HG02798 (cell line): ENCODE results near the gene TCIRG1.

Source experiments
- ATAC-seq: cut with Tn5 transposase; IDR thresholded peaks from one replicate; pipeline ENCODE4 v1.9.1; 2021; ENCODE audit warnings: mild to moderate bottlenecking; ENCODE audit not compliant: unreplicated experiment, poor library complexity

TCIRG1 gene

DNA sequence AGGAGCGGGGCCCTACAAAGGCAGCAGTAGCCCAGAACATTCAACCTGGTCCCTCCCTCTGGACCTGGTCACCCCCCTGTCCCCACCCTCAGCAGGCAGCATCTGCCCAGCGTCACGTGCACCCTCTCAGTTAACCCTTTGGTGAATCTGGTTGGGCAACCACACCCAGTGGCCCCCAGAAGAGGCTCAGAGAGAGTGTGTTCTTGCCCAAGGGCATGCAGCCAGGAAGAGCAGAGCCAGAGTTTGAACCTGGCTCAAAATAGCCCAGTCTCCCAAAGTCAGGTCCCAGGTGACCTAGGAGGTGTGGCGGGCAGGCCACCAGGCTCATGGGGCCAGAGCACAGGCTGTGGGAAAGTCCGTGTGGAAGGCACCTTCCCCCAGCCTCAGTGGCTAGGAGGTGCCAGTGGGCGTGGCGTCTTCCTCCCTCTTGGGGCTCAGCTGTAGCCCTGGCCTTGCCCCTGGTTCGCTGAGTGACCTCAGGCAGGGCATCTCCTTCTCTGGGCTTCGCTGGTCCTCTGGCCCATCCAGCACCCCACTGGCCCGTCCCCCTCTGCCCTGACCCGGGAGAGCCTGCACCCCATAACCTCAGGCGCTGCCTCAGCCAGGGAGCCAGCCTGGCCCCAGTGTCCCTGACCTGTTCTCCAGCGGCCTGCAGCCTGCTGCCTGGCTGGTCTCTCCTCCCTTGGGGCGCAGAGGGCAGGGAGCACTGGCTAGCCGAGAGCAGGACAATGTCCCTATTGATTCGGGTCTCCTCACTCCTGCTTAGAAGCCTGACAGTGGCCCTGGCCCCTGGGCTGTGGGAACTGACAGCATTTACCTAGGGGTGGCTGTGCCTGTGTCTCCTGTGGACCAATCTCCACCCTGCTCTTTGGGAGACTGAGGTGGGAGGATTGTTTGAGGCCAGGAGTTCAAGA is 21.7 kb upstream of the TCIRG1 start:
- no peak for ATAC-seq

DNA sequence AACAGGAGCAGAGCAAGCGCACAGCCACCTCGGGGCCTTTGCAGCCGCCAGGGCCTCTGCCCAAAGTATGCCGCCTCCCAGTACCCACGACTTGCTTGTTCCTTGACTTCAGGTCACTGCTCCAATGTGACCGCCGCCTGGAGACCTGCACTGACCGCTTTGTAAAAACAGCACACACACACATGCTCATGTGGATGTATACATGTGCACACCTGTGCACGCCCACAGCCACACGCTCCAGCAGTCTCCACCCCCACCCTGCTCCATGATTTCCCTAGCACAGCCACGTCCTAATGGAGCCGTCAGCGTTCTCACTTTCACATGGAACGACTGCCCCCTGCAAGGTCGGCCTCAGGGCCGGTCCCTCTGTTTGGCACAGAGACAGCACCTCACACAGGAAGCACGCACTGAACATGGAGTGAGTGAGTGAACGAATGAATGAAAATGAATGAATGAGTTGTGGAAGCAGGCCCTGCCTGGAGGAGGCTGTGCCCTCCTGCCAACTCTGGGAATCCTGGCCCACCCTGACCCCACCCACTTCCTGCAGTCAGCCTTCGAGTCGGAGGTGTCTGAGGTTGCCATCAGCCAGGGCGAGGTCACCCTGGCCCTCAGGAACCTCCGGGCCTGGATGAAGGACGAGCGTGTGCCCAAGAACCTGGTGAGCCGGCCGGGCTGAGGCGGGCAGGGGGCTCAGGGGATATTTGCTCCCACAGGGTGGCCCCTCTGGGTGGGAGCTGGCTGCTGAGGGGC is 20.7 kb upstream of the TCIRG1 start:
- ATAC-seq: no peak

DNA sequence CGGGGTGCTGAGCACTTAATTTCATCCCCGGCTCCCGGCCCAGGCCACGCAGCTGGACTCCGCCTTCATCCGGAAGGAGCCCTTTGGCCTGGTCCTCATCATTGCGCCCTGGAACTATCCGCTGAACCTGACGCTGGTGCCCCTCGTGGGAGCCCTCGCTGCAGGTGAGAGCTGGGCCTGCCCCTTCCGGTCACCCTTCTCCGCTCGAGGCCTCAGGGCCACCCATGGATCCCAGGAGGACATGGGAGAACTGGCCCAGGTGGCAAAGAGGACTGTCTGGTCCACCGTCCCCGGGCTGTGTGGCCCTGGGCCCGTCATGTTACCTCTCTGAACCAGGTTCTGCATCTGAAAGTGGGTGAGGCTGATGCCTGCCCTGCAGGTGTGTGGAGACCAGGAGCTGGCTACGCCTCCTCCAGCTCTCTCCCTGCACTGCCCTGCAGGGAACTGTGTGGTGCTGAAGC is 20.1 kb upstream of the TCIRG1 start:
- no peak for ATAC-seq

DNA sequence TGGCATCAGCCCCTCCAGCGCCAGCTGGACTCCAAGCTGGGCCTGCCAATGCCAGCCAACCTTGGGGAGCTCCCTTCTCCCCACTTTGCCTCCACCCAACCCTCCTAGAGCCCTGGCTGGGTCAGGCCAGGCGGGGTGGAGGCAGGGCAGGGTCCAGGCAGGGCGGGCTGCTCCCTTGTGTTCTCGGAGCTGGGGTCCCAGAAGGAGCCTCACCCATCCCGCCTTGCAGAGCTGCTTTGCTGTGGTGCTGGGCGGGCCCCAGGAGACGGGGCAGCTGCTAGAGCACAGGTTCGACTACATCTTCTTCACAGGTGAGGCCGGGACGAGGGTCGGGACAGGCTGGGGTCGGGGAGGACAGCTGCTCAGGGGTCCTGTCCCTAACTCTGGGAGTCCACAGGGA is 19.3 kb upstream of the TCIRG1 start:
- ATAC-seq: no peak

DNA sequence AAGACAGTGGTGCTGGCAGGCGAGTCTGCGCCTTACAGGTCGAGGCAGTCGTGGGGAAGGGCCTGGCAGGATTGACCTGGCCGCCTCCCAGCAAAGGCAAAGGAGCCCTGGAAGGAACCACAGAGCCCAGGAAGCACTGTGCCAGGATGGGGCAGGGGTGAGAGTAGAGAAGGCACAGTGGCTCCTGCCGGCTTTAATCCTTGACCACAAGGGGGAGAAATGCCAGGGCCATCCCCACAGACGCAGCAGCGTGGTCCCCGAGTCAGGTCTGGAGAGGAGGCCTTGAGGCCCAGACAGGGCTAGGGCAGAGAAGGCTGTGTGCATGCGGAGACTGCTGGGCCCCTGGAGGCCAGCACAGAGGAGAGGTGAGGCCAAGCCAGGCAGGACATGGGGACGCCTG is 18.2 kb upstream of the TCIRG1 start:
- ATAC-seq: no peak

DNA sequence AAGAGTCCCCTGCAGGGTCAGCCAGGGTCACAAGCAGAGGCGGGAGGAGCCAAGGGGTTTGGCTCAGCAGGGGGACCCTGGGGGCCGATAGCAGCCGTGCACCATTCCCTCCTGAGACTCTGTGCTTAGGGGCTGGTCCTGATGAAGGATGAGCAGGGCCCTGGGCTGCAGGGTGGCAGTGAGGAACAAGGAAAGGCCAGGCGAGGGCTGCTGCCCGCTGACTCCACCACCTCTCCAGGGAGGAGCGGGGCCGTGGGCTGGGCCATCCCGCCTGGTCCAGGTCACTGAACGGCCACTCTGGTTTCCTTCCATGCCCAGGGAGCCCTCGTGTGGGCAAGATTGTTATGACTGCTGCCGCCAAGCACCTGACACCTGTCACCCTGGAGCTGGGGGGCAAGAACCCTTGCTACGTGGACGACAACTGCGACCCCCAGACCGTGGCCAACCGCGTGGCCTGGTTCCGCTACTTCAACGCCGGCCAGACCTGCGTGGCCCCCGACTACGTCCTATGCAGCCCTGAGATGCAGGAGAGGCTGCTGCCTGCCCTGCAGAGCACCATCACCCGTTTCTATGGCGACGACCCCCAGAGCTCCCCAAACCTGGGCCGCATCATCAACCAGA is 17.5 kb upstream of the TCIRG1 start:
- ATAC-seq: no peak

DNA sequence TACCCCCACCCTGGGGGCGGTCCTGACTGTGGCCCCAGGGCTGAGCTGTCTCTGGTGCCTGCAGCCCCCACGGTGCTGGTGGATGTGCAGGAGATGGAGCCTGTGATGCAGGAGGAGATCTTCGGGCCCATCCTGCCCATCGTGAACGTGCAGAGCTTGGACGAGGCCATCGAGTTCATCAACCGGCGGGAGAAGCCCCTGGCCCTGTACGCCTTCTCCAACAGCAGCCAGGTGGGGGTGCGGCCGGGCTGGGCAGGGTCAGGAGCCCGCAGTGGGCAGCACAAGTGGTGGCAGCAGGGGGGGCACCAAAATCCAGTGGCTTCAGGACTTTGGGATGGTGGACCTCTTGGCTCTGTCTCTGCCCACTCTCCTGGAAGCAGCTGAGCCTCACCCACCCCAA is 16.3 kb upstream of the TCIRG1 start:
- no peak for ATAC-seq

DNA sequence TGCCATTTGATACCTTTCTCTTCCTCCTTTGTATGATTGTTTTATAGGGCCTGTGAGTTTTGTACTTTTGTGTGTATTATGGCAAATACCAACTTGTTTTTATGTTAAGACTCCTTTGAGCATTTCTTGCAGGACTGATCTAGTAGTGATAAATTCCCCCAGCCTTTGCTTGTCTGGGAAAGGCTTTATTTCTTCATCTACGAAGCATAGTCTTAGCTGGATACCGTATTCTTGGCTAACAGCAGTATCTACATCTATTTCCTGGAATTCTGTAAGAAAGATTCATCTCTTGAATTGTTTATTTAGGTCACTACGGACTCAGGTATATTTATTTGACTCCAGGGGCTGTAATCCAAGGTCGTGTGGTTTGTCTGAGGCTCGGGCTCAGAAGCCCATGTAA is 14.3 kb upstream of the TCIRG1 start:
- ATAC-seq: no peak

DNA sequence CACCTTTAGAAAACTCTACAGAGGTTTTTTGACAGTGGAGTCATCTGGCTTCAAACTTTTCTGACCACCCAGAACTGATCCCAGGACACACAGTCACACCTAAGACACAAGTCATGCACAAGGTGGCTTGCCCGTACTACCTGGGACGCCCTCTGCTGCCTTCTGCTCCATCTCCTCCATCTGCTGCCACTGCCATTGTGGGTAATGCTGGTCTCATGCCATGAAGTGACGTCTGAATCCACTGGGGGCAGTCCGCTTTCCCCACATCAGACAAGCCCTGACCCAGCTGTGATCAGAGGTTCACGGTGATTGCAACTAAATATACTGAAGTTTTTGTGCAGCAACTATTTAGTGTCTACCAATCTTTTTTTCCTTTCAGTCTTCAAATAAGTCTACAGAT is 13.8 kb upstream of the TCIRG1 start:
- ATAC-seq: no peak

DNA sequence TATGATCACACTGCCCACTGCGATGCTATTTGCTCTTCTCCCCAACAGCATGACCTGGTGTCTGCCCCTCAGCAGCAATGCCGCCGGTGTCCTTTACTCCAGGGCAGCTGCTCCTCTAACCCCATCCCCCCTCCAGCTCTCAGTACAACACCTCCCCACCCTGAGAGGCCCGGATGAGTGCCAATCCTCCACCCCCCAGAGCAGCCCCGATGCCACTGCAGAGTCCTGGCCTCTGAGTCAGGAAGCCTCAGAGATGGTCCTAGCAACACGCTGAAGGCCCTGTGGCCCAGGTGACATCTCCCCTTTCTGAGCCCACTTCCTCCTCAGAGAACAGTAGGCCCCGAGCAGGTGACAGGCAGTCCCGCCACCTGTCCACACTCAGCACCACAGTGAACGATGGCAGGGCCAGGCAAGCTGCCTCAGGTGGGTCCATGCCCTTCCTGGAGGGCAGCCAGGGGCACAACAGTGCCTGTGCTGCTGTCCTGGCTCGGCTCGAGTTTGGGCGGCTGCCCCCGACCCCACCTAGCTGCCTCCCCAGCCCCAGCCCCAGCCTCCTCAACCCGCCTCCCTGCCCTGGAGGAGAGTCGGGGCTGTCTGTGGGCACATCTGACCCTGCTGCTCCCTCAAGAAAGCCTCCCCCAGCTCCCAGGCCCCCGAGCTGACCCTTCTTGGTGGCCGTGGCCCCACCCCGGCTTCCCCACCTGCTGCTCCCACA is 12.3 kb upstream of the TCIRG1 start:
- no peak for ATAC-seq

DNA sequence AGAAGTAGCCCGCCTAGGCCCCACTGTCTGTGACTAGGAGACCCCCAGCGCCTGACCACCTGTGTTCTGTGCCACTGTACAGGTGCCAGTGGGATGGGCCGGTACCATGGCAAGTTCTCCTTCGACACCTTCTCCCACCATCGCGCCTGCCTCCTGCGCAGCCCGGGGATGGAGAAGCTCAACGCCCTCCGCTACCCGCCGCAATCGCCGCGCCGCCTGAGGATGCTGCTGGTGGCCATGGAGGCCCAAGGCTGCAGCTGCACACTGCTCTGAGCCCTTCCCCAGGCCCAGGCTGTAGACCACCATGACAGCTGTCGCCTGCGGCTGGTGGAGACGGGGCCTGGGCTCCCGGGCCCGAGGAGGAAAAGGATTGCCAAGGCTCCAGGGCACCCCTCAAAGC is 11.2 kb upstream of the TCIRG1 start:
- ATAC-seq: no peak

DNA sequence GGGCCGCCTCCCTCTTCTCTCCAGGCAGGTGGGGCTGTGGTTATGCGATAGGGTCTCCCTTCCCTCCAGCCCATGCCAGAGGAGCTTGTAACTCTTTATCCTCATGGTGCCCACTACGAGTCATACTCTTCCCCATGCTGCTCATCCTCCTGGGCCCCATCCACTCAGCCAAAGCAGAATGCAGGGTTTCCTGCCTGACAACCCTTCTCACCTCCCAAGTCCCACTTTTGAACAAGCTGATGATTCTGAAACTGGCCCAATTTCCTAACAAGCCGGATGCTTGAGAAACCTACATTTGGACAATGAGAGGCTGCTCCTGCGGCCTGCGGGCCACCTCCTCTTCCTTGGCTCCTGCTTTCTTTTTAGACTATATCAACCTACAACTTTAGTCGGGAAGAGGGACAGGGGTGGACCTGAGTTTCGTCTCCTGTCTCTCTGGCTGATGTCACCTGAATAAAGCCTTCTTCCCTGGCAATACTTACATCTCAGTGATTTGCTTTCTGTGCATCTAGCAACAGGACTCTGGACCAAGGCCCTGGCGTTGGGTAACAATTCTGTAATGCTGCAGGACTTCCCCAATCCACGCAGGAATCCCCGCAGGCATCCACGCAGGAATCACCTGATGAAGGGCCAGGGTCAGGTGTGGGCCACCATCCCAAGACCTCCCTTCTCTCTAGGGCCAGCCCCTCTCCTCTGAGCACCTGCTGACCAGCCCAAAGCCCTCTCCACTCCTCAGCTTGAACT is 9.9 kb upstream of the TCIRG1 start:
- no peak for ATAC-seq

DNA sequence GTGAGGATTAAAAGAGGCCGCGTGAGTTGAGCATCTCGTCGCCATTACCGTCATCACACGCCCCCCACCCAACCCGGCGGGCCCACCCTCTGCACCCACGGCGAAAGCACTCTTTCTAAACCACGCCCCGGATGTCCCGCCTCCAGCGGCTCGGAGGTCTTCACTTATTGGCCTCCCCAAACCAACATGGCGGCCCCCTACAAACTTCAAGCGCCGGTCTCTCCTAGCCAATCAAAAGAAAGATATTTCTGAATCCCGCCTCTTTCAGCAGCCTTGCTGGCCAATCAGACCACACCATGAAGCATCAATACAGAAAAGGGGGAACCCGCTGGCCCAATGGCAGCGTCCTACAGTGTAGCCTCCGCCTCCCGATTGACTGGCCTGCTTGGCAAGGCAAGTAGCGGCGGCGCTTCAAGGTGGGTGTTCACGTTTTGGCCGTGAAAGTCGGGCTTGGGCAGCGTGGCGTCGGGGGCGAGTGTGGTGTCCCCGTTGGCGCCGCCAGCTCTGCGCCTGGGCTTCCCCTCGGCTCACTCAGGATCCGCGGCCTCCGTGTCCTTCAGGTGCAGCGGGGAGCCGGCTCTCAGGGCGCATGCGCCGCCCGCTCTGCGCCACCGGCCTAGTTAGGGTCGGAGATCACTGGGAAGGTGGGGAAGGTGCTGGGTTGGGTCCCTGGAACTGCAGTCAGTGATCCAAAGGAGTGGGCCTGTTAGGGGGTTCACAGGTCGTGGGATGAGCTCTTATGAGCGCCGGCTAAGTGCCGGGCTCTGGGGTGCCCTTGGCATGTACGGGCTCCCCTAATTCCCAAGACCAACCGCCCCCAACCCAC is 8.3 kb upstream of the TCIRG1 start, which contains the start of gene NDUFS8:
NDUFS8 (plus strand) TSS at position 364 of the 826 bp plus-strand sequence. CDS start 1,471 bp downstream, outside the sequence.
- peak; percentile 97 for ATAC-seq

DNA sequence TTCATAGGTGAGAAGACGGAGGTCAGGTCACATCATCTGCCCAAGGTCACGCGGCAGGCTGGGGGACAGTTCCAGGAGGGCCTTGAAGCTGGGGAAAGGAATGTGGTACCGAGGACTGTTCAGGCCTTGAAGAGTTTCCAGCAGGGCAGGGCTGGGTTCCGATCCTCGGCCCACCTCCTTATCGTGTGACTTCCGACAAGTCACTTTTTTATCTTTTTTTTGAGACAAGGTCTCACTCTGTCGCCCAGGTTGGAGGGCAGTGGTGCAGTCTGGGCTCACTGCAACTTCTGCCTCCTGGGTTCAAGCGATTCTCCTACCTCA is 7.7 kb upstream of the TCIRG1 start:
- no peak for ATAC-seq

DNA sequence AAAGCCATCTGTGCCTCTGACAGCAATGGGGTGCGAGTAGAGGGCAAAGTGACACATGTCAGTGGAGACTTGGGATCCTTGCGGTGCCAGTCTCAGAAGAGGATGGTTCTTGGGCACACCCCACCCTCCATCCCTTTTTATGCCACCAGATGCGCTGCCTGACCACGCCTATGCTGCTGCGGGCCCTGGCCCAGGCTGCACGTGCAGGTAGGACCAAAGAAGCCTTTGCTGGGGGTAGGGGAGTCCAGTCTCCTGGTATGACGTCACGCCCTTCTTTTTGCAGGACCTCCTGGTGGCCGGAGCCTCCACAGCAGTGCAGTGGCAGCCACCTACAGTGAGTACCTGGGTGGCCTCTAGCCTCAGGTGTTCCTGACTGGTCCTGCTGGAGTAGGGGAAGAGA is 6.8 kb upstream of the TCIRG1 start:
- no peak for ATAC-seq

DNA sequence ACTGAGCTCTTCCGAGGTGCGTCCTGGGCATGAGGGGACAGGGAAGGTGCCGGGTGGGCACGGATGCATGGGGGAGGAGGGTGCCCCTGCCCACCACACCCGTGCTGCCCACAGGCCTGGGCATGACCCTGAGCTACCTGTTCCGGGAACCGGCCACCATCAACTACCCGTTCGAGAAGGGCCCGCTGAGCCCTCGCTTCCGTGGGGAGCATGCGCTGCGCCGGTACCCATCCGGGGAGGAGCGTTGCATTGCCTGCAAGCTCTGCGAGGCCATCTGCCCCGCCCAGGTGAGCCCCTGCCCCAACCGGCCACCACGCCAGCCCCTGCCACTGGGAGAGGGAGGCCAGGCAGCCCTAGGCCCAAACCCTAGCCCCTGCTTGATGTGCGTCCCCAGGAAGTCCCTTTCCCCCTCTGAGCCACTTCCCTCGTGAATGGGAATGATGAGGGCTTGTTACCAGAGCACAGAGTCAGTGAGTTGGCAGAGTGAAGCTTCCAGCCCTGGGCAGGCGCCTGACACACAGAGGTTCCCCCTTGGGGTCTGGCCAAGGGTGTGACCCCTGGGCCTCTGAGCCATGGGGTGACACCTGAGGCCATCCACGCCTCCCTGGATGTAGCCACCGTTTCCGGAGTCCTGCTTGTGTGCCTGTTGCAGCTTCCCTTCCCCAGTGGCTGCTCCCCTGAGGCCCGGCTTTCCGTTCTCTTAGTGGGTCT is 5.7 kb upstream of the TCIRG1 start:
- no peak for ATAC-seq

DNA sequence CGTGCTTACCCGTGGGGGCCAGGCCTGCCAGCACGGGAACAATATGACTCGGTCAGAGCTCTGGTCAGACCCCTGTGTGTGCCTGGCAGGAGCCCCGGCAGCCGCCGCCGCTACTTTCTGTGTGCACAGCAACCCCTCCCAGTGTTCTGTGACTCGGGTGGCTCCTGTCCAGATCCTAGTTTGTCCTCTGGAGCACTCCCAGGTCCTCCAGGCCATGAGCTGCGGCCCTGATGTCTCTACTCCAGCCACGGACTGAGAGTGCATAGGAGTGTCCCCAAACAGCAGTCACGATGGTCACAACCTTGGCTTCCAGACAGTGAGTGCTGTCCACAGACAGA is 5.1 kb upstream of the TCIRG1 start:
- ATAC-seq: no peak

DNA sequence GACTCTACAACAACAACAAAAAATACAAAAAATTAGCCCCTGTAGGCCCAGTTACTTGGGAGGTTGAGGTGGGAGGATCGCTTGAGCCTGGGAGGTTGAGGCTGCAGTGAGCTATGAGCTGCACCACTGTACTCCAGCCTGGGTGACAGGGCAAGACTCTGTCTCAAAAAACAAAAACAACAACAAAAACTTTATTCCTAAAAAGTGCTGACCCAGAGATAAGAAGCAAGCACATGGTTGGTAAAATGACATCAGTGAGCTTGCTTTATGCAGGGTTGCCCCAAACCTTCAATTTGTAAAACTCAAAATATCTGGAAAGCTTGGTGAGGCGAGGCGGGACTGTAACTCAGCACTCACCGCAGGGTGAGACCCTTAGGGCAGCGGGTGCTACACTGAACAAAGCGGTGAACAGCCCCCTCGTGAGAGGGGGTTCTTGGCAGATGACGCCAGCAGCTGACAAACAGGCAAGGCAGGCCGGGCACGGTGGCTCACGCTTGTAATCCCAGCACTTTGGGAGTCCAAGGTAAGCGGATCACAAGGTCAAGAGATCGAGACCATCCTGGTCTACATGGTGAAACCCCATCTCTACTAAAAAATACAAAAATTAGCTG is 3.5 kb upstream of the TCIRG1 start:
- no peak for ATAC-seq
